DND-41 (cell line): ENCODE measurements around the gene CFAP20DC.
"Not testable (repeated sequence)": the region's sequence is repeated elsewhere in the genome, so short reads cannot be mapped to it uniquely, and the experiment has no call there.

ENCODE experiments used
- ATAC-seq: fragments of 200-7000 bp; cut with Tn5 transposase; 3 replicates; pipeline ENCODE4 v1.9.1; 2021; ENCODE audit warnings: low read depth; ENCODE audit not compliant: insufficient read depth
- DNase-seq: peaks from one replicate; pipeline ENCODE4 v3.0.0-alpha.2; 2020
- H2AFZ ChIP-seq: 2 replicates; pipeline ENCODE4 v1.6.0; 2012; ENCODE audit warnings: low read depth, low read length
- H3K27ac ChIP-seq: 2 replicates; pipeline ENCODE4 v1.5.1; 2012; ENCODE audit warnings: low read length, inconsistent platforms
- H3K27me3 ChIP-seq: fragments of 200-600 bp; sonication (generic); 2 replicates; pipeline ENCODE4 v1.6.0; 2012; ENCODE audit warnings: low read length, mild to moderate bottlenecking, inconsistent platforms; ENCODE audit not compliant: insufficient read depth, poor library complexity
- H3K36me3 ChIP-seq: 2 replicates; pipeline ENCODE4 v1.5.1; 2012; ENCODE audit warnings: low read length, inconsistent platforms; ENCODE audit not compliant: insufficient read depth
- H3K4me1 ChIP-seq: 2 replicates; pipeline ENCODE4 v1.5.1; 2012; ENCODE audit warnings: mild to moderate bottlenecking, low read length; ENCODE audit not compliant: insufficient read depth
- H3K4me2 ChIP-seq: 2 replicates; pipeline ENCODE4 v1.6.0; 2012; ENCODE audit warnings: mild to moderate bottlenecking, moderate library complexity, low read length, inconsistent platforms; ENCODE audit not compliant: insufficient read depth
- H3K4me3 ChIP-seq, 2 experiments: fragments of 200-600 bp in 1 of 2; shearing (Covaris generic) in 1 of 2; 2 replicates each; pipeline ENCODE4 v1.5.1; 2012 to 2016; ENCODE audit warnings: inconsistent platforms in 2 of 2, low read length in 2 of 2, mild to moderate bottlenecking in 2 of 2, low read depth in 1 of 2, moderate library complexity in 1 of 2
- H3K79me2 ChIP-seq: 2 replicates; pipeline ENCODE4 v1.6.0; 2012; ENCODE audit warnings: low read length, inconsistent platforms; ENCODE audit not compliant: insufficient read depth
- H3K9ac ChIP-seq: 2 replicates; pipeline ENCODE4 v1.6.0; 2012; ENCODE audit warnings: low read depth, mild to moderate bottlenecking, inconsistent platforms, low read length, moderate library complexity
- H3K9me3 ChIP-seq: 2 replicates; pipeline ENCODE4 v1.5.1; 2012; ENCODE audit warnings: low read length, moderate library complexity, mild to moderate bottlenecking, inconsistent platforms; ENCODE audit not compliant: insufficient read depth, severe bottlenecking
- H4K20me1 ChIP-seq: 2 replicates; pipeline ENCODE4 v1.6.0; 2012; ENCODE audit warnings: low read length; ENCODE audit not compliant: insufficient read depth
- EZH2 ChIP-seq: IDR thresholded peaks from 3 replicates; pipeline ENCODE4 v1.6.1; 2012; ENCODE audit warnings: borderline replicate concordance, low read depth, mild to moderate bottlenecking, moderate library complexity, low read length, inconsistent platforms; ENCODE audit not compliant: severe bottlenecking
- TF ChIP-seq, protein P1 (sequence below): IDR thresholded peaks from 2 replicates; pipeline ENCODE4 v1.5.1; 2012; ENCODE audit warnings: borderline replicate concordance, low read length, moderate library complexity, mild to moderate bottlenecking; ENCODE audit not compliant: poor library complexity, severe bottlenecking; ENCODE audit errors: extremely low read depth

CFAP20DC gene

GRCh38 chr3:58698246-58698645 is 351.6 kb downstream of the CFAP20DC start:
- TF ChIP-seq, protein P1, sequence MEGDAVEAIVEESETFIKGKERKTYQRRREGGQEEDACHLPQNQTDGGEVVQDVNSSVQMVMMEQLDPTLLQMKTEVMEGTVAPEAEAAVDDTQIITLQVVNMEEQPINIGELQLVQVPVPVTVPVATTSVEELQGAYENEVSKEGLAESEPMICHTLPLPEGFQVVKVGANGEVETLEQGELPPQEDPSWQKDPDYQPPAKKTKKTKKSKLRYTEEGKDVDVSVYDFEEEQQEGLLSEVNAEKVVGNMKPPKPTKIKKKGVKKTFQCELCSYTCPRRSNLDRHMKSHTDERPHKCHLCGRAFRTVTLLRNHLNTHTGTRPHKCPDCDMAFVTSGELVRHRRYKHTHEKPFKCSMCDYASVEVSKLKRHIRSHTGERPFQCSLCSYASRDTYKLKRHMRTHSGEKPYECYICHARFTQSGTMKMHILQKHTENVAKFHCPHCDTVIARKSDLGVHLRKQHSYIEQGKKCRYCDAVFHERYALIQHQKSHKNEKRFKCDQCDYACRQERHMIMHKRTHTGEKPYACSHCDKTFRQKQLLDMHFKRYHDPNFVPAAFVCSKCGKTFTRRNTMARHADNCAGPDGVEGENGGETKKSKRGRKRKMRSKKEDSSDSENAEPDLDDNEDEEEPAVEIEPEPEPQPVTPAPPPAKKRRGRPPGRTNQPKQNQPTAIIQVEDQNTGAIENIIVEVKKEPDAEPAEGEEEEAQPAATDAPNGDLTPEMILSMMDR: no peak
- no peak for TF ChIP-seq EZH2
- no peaks in the 10 kb centered on the region for H4K20me1 ChIP-seq
- no peak overlapping the region for H3K4me3 ChIP-seq
- H3K27ac ChIP-seq: no peak overlapping the region
- ATAC-seq (no peak), DNase-seq (no peak)
- H3K79me2 ChIP-seq: no peaks in the 10 kb centered on the region
- H3K9ac ChIP-seq: no peak overlapping the region
- no peaks in the 10 kb centered on the region for H3K36me3 ChIP-seq
- H3K4me1 ChIP-seq: no peaks in the 10 kb centered on the region
- H3K27me3 ChIP-seq: peaks cover 4% of the 10 kb centered on the region
- H3K4me2 ChIP-seq: no peak overlapping the region
- no peak overlapping the region for H2AFZ ChIP-seq
- H3K9me3 ChIP-seq: peaks cover 3% of the 10 kb centered on the region

- Histone ChIP-seq H4K20me1 (no peaks in the 10 kb centered on the region), H3K4me3 (no peak overlapping the region), H3K4me1 (no peaks in the 10 kb centered on the region), H3K27ac (no peak overlapping the region), H3K36me3 (no peaks in the 10 kb centered on the region), H3K27me3 (peaks cover 4% of the 10 kb centered on the region), H3K9ac (no peak overlapping the region), H3K79me2 (no peaks in the 10 kb centered on the region), H2AFZ (no peak overlapping the region), H3K9me3 (peaks cover 3% of the 10 kb centered on the region), H3K4me2 (no peak overlapping the region)
- ATAC-seq: no peak
- DNase-seq: no peak
- TF ChIP-seq, protein P1: no peak
- no peak for TF ChIP-seq EZH2
Observed at GRCh38 chr3:58697561-58697960, 352.3 kb downstream of the CFAP20DC start.

DNA sequence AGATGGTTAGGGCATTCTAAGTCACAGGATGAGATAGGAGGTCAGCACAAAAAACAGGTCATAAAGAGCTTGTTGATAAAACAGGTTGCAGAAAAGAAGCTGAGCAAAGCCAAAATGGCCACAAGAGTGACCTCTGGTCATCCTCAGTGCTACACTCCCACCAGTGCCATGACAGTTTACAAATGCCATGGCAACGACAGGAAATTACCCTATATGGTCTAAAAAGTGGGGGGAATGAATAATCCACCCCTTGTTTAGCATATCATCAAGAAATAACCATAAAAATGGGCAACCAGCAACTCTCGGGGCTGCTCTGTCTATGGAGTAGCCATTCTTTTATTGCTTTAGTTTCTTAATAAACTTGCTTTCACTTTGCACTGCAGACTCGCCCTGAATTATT is 353.0 kb downstream of the CFAP20DC start:
- not testable (repeated sequence) for H3K27me3 ChIP-seq, DNase-seq, H3K9me3 ChIP-seq, H3K27ac ChIP-seq, ATAC-seq, H3K79me2 ChIP-seq, H4K20me1 ChIP-seq, H3K9ac ChIP-seq, H3K4me2 ChIP-seq, H3K4me1 ChIP-seq, H2AFZ ChIP-seq, H3K4me3 ChIP-seq, H3K36me3 ChIP-seq

DNA sequence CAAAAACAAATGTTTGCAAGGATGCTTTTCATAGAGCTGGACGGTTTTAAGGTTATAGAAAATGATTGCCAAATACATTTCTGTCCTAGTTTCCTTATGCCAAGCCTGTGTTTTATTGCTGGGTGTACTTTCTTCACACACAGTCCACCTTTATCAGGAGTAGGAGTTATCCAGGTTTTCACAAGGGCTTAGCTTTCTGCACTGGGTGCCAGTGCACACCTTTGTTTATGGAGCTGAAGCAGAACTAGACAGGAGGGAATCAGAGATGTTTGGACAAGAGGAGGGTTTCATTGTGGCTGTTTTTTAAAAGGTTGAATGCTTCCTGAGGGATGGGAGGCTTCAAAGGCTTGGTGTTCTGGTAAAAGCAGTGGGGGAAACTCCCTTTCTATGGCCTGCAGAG is 353.7 kb downstream of the CFAP20DC start:
- Histone ChIP-seq H3K9me3 (peaks cover 12% of the 10 kb centered on the region), H3K27me3 (peaks cover 4% of the 10 kb centered on the region), H3K4me1 (no peaks in the 10 kb centered on the region), H3K9ac (no peak overlapping the region), H3K36me3 (no peaks in the 10 kb centered on the region), H3K27ac (no peak overlapping the region), H4K20me1 (no peaks in the 10 kb centered on the region), H2AFZ (no peak overlapping the region), H3K4me3 (no peak overlapping the region), H3K4me2 (no peak overlapping the region), H3K79me2 (no peaks in the 10 kb centered on the region)
- no peak for ATAC-seq
- no peak for DNase-seq
- no peak for TF ChIP-seq EZH2
- TF ChIP-seq, protein P1: no peak

- not testable (repeated sequence) for H2AFZ ChIP-seq, H3K79me2 ChIP-seq, H4K20me1 ChIP-seq, ATAC-seq, H3K36me3 ChIP-seq, H3K27me3 ChIP-seq, H3K4me3 ChIP-seq, H3K4me1 ChIP-seq, H3K4me2 ChIP-seq, H3K9ac ChIP-seq, DNase-seq, H3K27ac ChIP-seq
- peaks cover 20% of the 10 kb centered on the region for H3K9me3 ChIP-seq
Observed at GRCh38 chr3:58695284-58695683, 354.5 kb downstream of the CFAP20DC start.
